Astrocyte (in vitro differentiated cells and primary cell): ENCODE results near the gene MARCHF6.

Experiments used
- CTCF ChIP-seq: IDR thresholded peaks from 2 replicates; pipeline ENCODE4 v1.5.1; 2011; ENCODE audit warnings: low read depth, mild to moderate bottlenecking, inconsistent platforms, low read length, moderate library complexity; ENCODE audit not compliant: insufficient read depth
- EZH2 ChIP-seq: IDR thresholded peaks from 2 replicates; pipeline ENCODE4 v1.6.1; 2012; ENCODE audit warnings: mild to moderate bottlenecking, low read length, inconsistent platforms; ENCODE audit not compliant: insufficient read depth

GRCh38 chr5:10324518-10325370 is 28.8 kb upstream of the MARCHF6 start:
- TF ChIP-seq CTCF (no peak), EZH2 (no peak)
